ENCODE measurements around the gene CYSRT1.

Gene CYSRT1

DNA sequence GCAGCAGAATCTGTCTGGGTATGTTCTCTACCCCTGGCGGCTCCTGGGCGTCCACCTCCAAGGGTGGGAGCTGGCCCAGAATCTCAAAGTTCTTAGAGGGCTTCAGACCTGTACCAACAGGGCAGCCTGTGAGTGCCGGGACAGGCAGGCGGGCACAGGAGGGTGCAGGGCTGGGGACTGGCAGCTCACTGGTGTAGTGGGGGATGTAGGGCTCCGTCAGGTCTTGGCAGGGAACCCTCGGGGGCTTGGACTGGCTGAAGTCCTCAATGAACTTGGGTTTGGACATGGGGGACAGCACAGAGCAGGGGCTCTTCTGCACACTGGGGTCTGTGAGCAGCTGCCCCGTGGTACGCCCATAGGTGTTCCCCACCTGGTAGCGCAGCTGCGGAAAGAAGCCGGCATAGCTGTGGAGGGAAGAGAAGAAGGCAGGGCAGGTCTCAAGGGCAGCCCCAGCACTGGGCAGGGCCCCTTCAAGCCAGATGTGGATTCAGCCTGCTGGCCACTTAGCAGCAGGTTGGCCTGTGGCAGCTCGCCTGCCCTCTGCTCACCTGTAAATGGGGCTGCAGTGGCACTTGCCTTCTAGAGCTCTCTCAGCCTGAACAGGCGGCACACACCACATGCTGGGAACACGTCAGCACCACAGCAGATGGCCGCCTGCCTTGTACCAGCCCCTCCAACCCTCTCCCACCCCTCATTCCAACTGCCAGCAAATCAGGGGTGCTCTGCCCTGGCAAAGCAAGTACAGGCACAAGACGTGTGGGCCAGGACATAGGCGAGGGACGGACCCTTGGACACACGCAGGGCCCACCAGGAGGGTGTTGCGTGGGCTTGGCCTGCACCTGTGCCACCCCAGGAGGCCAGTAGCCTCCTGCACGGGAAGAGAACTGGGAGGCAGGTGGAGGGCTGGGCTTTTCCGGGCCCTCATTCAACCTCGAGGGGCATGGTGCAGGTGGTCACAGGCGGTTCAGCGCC lies 20.8 kb downstream of the CYSRT1 start:
- Histone ChIP-seq H3K9me3 (ENCODE audit: control insufficient read depth in 2 of 2, low read length in 2 of 2) (no peaks in the 10 kb centered on the region), H3K9ac (ENCODE audit: low read depth in 1 of 2, low read length in 2 of 2) (no peak overlapping the region), H3K4me1 (ENCODE audit: control insufficient read depth in 2 of 2, insufficient read depth in 2 of 2, low read length in 2 of 2) (peaks cover 21 to 25% of the 10 kb centered on the region in 2 donors), H3K27ac (ENCODE audit: low read depth in 2 of 2, low read length in 2 of 2) (no peak overlapping the region), H3K36me3 (ENCODE audit: control insufficient read depth in 2 of 2, insufficient read depth in 2 of 2, low read length in 2 of 2) (peaks cover 14 to 19% of the 10 kb centered on the region in 2 donors), H3K4me3 (ENCODE audit: low read length in 2 of 2) (no peak overlapping the region), H3K27me3 (ENCODE audit: control insufficient read depth in 2 of 2, insufficient read depth in 2 of 2, low read length in 2 of 2) (no peaks in the 10 kb centered on the region)

GRCh38 chr9:137247135-137247915 lies 22.4 kb downstream of the CYSRT1 start:
- peaks cover 16 to 20% of the 10 kb centered on the region in 2 donors for H3K4me1 ChIP-seq (ENCODE audit: control insufficient read depth in 2 of 2, insufficient read depth in 2 of 2, low read length in 2 of 2)
- peaks cover 14 to 15% of the 10 kb centered on the region in 2 donors for H3K36me3 ChIP-seq (ENCODE audit: control insufficient read depth in 2 of 2, insufficient read depth in 2 of 2, low read length in 2 of 2)
- no peaks in the 10 kb centered on the region for H3K9me3 ChIP-seq (ENCODE audit: control insufficient read depth in 2 of 2, low read length in 2 of 2)
- no peak overlapping the region for H3K4me3 ChIP-seq (ENCODE audit: low read length in 2 of 2)
- no peak overlapping the region for H3K27ac ChIP-seq (ENCODE audit: low read depth in 2 of 2, low read length in 2 of 2)
- no peaks in the 10 kb centered on the region for H3K27me3 ChIP-seq (ENCODE audit: control insufficient read depth in 2 of 2, insufficient read depth in 2 of 2, low read length in 2 of 2)
- H3K9ac ChIP-seq (ENCODE audit: low read depth in 1 of 2, low read length in 2 of 2) = no peak overlapping the region

DNA sequence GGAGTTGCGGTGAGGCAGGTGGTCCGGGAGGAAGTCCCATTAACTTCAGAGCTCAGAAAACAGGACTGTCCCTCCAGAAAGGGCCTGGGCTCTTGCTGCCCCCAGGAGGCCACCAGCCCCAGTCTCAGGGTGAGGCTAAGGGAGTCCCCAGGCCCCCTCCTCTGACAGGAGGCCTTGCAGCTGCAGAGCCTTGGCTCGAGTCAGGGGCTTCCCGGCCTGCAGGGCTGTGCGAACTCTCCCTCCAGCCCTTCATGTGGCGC lies 22.9 kb downstream of the CYSRT1 start:
- Histone ChIP-seq H3K4me3 (ENCODE audit: low read length in 2 of 2) (no peak overlapping the region), H3K27ac (ENCODE audit: low read depth in 2 of 2, low read length in 2 of 2) (no peak overlapping the region), H3K9ac (ENCODE audit: low read depth in 1 of 2, low read length in 2 of 2) (no peak overlapping the region), H3K9me3 (ENCODE audit: control insufficient read depth in 2 of 2, low read length in 2 of 2) (no peaks in the 10 kb centered on the region), H3K36me3 (ENCODE audit: control insufficient read depth in 2 of 2, insufficient read depth in 2 of 2, low read length in 2 of 2) (peaks cover 10 to 11% of the 10 kb centered on the region in 2 donors), H3K27me3 (ENCODE audit: control insufficient read depth in 2 of 2, insufficient read depth in 2 of 2, low read length in 2 of 2) (no peaks in the 10 kb centered on the region), H3K4me1 (ENCODE audit: control insufficient read depth in 2 of 2, insufficient read depth in 2 of 2, low read length in 2 of 2) (peaks cover 11 to 15% of the 10 kb centered on the region in 2 donors)

- Histone ChIP-seq H3K4me1 (ENCODE audit: control insufficient read depth in 2 of 2, insufficient read depth in 2 of 2, low read length in 2 of 2) (peaks cover 8 to 9% of the 10 kb centered on the region in 2 donors), H3K27ac (ENCODE audit: low read depth in 2 of 2, low read length in 2 of 2) (no peak overlapping the region), H3K4me3 (ENCODE audit: low read length in 2 of 2) (no peak overlapping the region), H3K9me3 (ENCODE audit: control insufficient read depth in 2 of 2, low read length in 2 of 2) (no peaks in the 10 kb centered on the region), H3K27me3 (ENCODE audit: control insufficient read depth in 2 of 2, insufficient read depth in 2 of 2, low read length in 2 of 2) (no peaks in the 10 kb centered on the region), H3K9ac (ENCODE audit: low read depth in 1 of 2, low read length in 2 of 2) (no peak overlapping the region), H3K36me3 (ENCODE audit: control insufficient read depth in 2 of 2, insufficient read depth in 2 of 2, low read length in 2 of 2) (no peaks in the 10 kb centered on the region)
Measured at GRCh38 chr9:137250329-137251193, 25.6 kb downstream of the CYSRT1 start.

DNA sequence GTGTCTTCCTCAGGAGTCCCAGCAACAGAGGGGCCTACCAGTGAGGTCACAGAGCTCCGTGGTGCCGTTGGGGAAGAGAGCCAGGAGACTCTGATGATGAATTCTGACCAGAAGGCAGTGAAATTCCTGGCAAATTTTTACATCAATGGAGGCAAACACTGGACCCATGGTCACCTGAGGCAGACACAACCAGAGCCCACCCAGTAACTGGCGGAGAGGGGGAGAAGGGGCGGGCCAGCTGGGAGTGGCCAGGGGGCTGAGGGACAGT lies 26.2 kb downstream of the CYSRT1 start, which contains the start of gene STPG3:
Gene STPG3, plus strand, starts transcription at position 93 of the 268 bp plus-strand sequence. Its CDS starts 1 bp downstream, at position 94.
- no peaks in the 10 kb centered on the region for H3K9me3 ChIP-seq (ENCODE audit: control insufficient read depth in 2 of 2, low read length in 2 of 2)
- H3K27me3 ChIP-seq (ENCODE audit: control insufficient read depth in 2 of 2, insufficient read depth in 2 of 2, low read length in 2 of 2) = no peaks in the 10 kb centered on the region
- H3K4me1 ChIP-seq (ENCODE audit: control insufficient read depth in 2 of 2, insufficient read depth in 2 of 2, low read length in 2 of 2) = peaks cover 12 to 13% of the 10 kb centered on the region in 2 donors
- peaks cover 0 to 1% of the 10 kb centered on the region in 2 donors for H3K36me3 ChIP-seq (ENCODE audit: control insufficient read depth in 2 of 2, insufficient read depth in 2 of 2, low read length in 2 of 2)
- no peak within 1 kb of the TSS for H3K9ac ChIP-seq (ENCODE audit: low read depth in 1 of 2, low read length in 2 of 2)
- no peak within 1 kb of the TSS for H3K27ac ChIP-seq (ENCODE audit: low read depth in 2 of 2, low read length in 2 of 2)
- H3K4me3 ChIP-seq (ENCODE audit: low read length in 2 of 2) = no peak within 1 kb of the TSS

DNA sequence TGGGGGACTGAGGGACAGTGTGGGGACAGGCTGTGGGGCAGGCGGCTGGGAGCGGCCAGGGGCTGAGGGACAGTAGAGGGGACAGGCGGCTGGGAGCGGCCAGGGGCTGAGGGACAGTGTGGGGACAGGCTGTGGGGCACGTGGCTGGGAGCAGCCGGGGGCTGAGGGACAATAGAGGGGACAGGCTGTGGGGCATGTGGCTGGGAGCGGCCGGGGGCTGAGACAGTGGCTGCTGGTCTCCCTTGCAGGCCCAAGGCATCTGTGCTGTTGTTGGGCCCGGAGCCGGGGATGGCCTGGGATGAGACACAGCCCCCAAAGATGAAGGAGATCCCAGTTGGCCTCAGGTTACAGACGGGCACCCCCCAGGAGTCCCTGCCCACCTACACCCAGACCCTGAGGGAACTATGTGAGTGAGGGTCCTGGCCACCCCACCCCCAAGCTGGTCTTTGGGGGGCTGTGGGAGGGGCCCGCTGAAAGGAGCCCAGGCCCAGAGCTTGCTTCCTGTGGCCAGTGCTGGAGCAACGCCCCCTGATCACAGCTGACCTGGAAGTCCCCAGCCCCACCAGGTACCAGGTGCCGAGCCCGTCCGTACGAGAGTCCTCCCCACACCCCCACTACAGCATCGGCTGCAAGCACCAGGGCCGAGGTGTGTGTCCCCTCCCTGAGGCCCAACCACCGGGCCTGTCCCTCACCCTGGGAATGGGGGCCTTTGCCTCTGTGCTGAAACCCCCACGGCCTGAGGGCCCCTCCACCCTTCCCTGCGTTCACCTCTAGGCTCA lies 26.7 kb downstream of the CYSRT1 start:
- Histone ChIP-seq H3K9ac (ENCODE audit: low read depth in 1 of 2, low read length in 2 of 2) (no peak overlapping the region), H3K4me3 (ENCODE audit: low read length in 2 of 2) (no peak overlapping the region), H3K9me3 (ENCODE audit: control insufficient read depth in 2 of 2, low read length in 2 of 2) (no peaks in the 10 kb centered on the region), H3K27ac (ENCODE audit: low read depth in 2 of 2, low read length in 2 of 2) (no peak overlapping the region), H3K36me3 (ENCODE audit: control insufficient read depth in 2 of 2, insufficient read depth in 2 of 2, low read length in 2 of 2) (peaks cover 5% of the 10 kb centered on the region in 2 donors), H3K4me1 (ENCODE audit: control insufficient read depth in 2 of 2, insufficient read depth in 2 of 2, low read length in 2 of 2) (peaks cover 18% of the 10 kb centered on the region in 2 donors), H3K27me3 (ENCODE audit: control insufficient read depth in 2 of 2, insufficient read depth in 2 of 2, low read length in 2 of 2) (no peaks in the 10 kb centered on the region)

DNA sequence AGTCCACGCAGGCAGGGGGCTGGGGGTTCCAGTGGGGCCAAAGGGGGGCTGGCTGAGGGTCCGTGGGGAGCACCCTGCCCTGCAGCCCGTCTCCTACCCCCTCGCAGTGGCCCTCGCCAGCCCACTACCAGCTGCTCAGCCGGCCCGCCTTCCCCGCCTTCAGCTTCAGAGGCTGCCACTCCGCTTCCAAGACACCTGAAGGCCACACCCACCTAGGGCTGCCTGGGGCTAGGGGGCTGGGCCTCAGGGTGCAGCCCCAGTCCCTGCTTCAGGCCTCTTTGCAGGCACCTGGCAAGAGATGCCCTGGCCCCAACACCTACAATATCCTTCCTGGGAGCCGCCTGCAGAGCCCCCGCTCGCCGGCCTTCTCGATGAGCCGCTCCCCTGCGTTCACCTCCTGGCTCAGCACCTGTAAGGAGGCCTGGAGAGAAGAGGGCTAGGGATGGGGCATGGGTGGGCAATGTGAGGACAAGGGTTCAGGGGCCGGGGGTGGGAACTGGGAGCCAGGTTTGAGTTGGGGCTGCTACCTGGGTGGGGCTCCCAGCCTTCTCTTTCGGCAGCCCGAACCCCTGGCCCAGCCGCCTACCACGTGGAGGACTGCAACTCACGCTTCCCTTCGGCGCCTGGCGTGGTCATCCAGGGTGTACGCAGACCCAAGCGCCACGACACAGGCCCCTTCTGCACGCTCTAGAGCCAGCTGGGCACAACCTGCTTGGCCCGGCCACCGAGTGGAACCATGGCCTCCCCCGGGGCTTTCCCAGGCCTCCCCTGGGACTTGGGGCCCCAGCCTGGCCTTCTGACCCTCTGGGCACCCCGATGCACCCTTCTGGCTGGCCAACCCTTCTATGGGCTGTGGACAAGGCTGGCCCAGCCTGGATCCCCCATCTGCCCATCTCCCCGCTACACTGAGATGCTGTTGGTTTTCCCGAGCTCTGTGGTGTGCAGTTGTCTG lies 27.9 kb downstream of the CYSRT1 start:
- no peaks in the 10 kb centered on the region for H3K27me3 ChIP-seq (ENCODE audit: control insufficient read depth in 2 of 2, insufficient read depth in 2 of 2, low read length in 2 of 2)
- H3K4me1 ChIP-seq (ENCODE audit: control insufficient read depth in 2 of 2, insufficient read depth in 2 of 2, low read length in 2 of 2) = peaks cover 21 to 22% of the 10 kb centered on the region in 2 donors
- no peaks in the 10 kb centered on the region for H3K9me3 ChIP-seq (ENCODE audit: control insufficient read depth in 2 of 2, low read length in 2 of 2)
- no peak overlapping the region for H3K9ac ChIP-seq (ENCODE audit: low read depth in 1 of 2, low read length in 2 of 2)
- H3K4me3 ChIP-seq (ENCODE audit: low read length in 2 of 2) = no peak overlapping the region
- H3K36me3 ChIP-seq (ENCODE audit: control insufficient read depth in 2 of 2, insufficient read depth in 2 of 2, low read length in 2 of 2) = peaks cover 5 to 9% of the 10 kb centered on the region in 2 donors
- no peak overlapping the region for H3K27ac ChIP-seq (ENCODE audit: low read depth in 2 of 2, low read length in 2 of 2)

- peak overlapping the region; percentile 77 to 89 for H3K9ac ChIP-seq (ENCODE audit: low read depth in 1 of 2, low read length in 2 of 2)
- peak overlapping the region; percentile 52 to 80 for H3K27ac ChIP-seq (ENCODE audit: low read depth in 2 of 2, low read length in 2 of 2)
Measured at GRCh38 chr9:137253717-137254623, 29.0 kb downstream of the CYSRT1 start.

More at GRCh38 chr9:137253717-137254623, 29.0 kb downstream of the CYSRT1 start:
- peaks cover 8 to 13% of the 10 kb centered on the region in 2 donors for H3K36me3 ChIP-seq (ENCODE audit: control insufficient read depth in 2 of 2, insufficient read depth in 2 of 2, low read length in 2 of 2)
- H3K4me1 ChIP-seq (ENCODE audit: control insufficient read depth in 2 of 2, insufficient read depth in 2 of 2, low read length in 2 of 2) = peaks cover 21 to 22% of the 10 kb centered on the region in 2 donors
- H3K27me3 ChIP-seq (ENCODE audit: control insufficient read depth in 2 of 2, insufficient read depth in 2 of 2, low read length in 2 of 2) = no peaks in the 10 kb centered on the region
- peak overlapping the region; percentile 68 to 83 for H3K4me3 ChIP-seq (ENCODE audit: low read length in 2 of 2)
- no peaks in the 10 kb centered on the region for H3K9me3 ChIP-seq (ENCODE audit: control insufficient read depth in 2 of 2, low read length in 2 of 2)

All from mucosa of rectum (tissue), 2 donors.